ENCODE measurements around the gene SPATS2L.

DNA sequence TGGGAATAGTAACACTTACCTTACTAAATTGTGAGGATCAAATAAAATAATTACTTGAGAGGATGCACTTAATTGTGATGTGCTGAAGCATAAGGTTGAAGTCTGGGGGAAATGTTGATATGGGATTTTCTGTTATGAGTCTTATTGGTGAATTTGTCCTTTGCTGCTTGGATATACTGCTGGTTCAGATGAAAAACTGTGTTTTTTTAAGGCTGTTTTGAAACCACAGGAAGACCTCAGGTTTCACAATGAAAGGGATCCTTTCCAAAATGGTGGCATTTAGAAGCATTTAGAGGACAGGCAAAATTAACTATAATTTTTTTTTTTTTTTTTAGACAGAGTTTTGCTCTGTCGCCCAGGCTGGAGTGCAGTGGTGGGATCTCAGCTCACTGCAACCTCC lies 34.9 kb downstream of the SPATS2L start:
- TF ChIP-seq, protein P1, sequence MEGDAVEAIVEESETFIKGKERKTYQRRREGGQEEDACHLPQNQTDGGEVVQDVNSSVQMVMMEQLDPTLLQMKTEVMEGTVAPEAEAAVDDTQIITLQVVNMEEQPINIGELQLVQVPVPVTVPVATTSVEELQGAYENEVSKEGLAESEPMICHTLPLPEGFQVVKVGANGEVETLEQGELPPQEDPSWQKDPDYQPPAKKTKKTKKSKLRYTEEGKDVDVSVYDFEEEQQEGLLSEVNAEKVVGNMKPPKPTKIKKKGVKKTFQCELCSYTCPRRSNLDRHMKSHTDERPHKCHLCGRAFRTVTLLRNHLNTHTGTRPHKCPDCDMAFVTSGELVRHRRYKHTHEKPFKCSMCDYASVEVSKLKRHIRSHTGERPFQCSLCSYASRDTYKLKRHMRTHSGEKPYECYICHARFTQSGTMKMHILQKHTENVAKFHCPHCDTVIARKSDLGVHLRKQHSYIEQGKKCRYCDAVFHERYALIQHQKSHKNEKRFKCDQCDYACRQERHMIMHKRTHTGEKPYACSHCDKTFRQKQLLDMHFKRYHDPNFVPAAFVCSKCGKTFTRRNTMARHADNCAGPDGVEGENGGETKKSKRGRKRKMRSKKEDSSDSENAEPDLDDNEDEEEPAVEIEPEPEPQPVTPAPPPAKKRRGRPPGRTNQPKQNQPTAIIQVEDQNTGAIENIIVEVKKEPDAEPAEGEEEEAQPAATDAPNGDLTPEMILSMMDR (IDR thresholded peaks at IDR 0.05): no peak
- no peak for TF ChIP-seq POLR2A (IDR thresholded peaks at IDR 0.05)

Measured in adrenal gland (tissue), 5 donors.